ENCODE measurements around the gene CNTNAP2.
"Not testable (repeated sequence)": the region's sequence is repeated elsewhere in the genome, so short reads cannot be mapped to it uniquely, and the experiment has no call there.

CNTNAP2 gene

DNA sequence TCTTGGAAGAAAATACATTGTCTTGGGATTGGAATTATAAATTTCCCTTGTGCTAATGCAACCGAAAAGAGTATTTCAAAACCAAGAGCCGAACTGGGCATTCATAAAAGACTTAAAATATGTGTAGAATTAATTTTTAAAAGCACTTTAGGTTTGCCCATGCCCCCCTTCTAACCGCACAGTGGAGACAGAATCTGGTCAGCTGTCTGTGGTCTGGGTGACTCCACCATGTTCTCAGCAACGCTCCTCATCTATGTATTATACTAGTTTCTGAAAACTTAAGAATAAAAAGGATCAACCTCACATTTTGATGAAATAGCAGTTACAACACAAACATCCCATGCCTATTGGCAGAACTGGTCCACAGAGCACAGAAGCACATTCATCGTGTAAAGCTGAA is 2281.4 kb downstream of the CNTNAP2 start:
- DNase-seq (ENCODE audit: low spot score): no peak

DNA sequence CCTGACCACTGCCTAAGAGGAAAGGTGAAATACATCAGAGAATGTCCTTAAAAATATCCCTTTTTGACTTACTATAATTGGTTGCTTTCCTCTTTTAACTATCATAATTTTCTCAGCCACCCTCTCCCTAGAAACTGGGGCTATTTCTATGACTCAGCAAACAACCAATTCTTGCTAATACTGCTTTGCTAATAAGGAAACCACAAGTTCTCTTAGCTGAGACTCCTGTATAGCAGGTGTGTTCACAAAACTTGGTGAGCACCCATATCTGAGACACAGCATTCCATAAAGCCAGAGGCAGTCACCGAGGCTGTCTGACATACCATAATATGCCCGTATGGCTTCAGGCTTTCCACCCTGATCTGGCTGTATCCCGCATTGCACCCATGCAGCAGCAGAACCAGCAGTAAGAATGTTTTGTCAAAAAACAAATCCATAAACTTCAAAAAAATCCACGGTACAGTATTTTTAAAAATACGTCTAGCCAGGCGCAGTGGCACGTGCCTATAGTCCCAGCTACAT is 2282.3 kb downstream of the CNTNAP2 start:
- no peak for DNase-seq (ENCODE audit: low spot score)

DNA sequence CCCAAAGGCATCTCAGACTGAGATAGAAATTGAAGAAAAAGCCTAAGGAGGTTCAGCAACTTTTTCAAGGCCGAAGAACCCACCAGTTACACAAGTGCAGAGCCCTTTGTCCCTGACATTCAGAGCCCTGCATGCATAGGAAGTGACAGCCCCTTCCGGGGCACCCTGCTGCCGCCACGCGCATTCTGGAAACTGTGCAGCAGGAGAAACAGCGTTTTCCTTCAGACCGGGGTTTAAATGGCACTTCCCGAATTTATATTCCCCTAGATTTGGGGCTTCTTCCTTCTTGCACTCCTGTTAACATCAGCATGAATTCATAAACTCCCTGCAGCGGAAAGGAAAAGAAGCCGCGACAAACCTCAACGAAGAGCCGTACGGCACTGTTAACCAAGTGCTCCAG is 2283.5 kb downstream of the CNTNAP2 start:
- no peak for DNase-seq (ENCODE audit: low spot score)

DNA sequence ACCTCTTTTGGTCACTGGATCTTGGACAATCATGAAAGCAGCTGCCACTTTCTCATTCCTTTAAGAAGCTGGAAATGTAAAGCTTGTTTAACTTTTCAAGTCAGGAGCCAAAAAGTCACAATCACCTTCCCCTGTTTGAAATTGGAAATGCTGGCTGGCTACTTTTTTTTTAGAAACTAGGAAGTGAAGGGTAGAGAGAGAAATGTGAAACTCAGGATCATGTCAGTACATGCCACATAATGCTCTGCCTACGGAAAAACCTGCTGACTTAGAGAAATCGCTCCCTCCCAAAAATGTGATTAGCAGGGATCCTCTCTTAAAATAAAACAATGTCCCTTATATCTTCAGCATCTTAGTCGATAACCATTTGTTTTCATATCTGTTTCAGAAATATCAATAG is 2285.6 kb downstream of the CNTNAP2 start:
- no peak for DNase-seq (ENCODE audit: low spot score)

DNA sequence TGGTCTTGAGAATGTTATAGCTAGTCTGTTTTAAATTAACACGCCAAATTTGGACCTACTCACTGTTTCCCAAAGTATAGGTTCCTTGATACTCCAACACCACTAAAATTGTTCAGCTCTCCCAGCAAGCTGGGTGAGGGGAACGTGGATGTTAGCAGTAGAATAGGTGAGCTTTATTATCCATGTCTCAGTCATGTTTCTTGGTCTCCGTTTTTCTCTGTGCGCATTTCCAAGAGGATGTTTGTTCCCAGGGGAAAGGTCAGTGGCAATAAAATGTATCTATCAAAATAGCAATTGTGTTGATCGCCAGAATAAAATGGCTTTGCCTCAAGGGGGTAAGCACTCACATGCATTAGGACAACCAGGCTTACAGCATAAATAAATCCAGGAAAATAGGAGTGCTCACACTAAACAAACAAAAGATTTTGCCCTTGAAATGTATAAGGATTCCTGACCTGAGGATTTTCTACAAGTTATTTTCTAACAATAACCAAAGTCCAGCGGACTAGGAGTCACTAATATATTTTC is 2286.9 kb downstream of the CNTNAP2 start:
- DNase-seq (ENCODE audit: low spot score): no peak

DNA sequence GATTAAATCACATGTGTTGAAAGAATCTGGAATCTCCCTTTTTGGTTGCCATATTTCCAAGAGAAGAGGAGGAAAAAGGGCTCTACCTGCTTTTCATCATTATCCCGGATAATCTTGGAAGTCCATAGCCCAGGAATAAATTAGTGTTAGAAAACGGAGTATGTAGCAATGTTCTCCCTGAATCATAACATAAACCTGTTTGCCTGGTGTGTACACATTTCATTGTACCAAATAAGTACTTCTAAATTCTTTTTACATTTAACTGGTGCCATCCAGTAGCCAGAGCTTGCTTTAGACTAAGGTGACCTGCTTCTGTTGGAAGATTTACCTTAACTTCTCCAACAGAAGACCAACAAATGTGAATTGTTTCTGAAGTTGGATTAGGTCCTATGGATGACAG is 2291.7 kb downstream of the CNTNAP2 start:
- DNase-seq (ENCODE audit: low spot score): no peak

DNA sequence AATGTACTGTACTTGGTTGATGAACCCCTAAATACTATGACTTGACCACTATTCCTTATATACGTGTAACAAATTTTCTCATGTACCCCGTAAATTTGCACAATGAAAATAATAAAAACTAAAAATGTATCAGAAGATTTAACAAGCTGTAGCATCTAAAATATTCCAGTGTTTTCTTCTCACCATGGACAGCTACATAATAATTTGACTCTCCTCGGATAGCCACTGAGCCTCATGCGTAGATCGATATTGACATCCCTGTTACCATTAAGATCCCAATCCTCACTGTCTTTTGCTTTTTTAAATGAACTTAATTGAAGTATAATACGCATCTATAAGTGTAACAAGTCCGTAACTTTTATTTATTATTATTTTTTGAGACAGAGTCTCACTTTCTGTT is 2294.3 kb downstream of the CNTNAP2 start:
- DNase-seq (ENCODE audit: low spot score): no peak

DNA sequence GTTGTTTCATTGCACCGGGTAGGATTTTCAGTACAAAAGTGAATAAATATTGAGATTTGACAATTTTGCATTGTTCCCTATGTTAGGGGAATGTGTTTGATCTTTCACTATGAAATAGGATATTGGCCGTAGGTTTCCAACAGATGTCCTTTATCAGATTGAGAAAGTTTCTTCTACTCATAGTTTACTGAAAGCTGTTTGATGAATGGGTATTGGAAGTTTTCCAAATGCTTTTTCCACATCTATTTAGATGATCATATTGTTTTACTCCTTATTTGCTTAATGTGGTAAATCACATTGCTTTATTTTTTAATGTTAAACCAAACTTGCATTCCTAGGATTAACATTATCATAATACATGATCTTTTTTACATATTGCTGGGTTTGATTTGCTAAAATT is 2296.1 kb downstream of the CNTNAP2 start:
- no peak for DNase-seq (ENCODE audit: low spot score)

DNA sequence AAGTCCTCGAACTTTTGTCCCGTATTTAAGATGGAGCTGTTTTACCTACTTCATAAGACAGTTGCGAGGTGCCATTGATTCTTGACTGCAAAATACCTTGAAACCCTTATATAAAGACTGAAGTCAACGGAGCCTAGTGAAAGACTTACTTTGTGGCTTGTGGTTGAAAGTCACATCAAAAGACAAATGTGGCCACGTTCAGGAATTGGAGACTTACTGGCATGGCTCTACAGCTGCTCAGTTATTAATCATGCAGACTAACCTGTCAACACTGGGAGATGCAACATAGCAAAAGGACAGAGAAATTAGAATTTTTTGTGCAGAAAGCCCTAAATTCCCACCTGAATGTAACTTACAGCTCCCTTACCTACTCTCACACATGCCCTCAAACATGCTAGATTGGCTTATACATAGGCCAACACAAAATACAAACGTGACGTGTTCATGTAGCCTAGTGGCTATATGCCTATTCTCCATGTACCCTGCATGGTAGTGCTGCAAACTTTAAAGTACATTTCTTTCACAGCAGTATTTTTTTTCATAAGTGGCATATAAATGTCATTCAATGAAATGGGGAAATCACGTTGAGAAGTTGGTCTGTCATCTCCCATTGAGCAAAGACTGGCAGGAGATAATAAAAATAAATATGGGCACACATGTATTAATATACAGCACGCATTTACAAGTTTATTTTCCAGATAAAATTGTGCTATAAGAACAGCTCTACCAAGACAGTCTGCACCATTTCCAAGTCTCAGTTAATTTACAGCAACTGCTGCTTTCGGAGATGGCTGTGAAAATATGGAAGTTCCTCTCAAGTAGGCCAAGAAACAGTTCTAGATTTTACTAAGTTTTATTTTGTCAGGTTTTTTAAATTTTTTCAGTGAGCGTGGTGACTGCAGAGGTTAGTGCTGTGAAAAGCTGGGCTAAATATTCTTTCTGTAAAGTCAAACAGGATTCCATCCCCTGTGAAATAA is 2303.5 kb downstream of the CNTNAP2 start:
- no peak for DNase-seq (ENCODE audit: low spot score)

DNA sequence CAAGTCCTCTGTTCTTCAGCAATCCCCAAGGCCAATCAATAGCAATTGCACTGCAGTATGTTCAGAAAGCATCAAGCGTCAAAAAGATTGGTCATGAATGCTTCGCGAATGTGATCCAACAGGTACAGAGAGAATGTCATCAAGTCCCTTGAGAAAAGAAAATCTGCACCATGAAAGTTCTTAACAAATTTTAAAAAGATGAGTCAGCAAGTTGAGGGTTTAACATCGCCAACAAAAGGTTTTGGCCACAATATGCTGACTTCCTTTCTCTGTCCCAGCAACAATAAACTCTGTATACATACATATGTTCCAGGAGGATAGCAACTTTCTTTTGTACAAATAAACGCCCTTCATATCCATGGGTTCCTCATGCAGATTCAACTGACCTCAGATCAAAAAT is 2305.4 kb downstream of the CNTNAP2 start:
- DNase-seq (ENCODE audit: low spot score): no peak

DNA sequence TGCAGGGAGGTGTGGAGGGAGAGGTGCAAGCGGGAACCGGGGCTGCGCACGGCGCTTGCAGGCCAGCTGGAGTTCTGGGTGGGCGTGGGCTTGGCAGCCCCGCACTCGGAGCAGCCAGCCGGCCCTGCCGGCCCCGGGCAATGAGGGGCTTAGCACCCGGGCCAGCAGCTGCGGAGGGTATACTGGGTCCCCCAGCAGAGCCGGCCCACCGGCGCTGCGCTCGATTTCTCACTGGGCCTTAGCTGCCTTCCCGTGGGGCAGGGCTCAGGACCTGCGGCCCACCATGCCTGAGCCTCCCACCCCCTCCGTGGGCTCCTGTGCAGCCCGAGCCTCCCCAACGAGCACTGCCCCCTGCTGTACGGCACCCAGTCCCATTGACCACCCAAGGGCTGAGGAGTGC is 2309.8 kb downstream of the CNTNAP2 start:
- not testable (repeated sequence) for DNase-seq (ENCODE audit: low spot score)

DNA sequence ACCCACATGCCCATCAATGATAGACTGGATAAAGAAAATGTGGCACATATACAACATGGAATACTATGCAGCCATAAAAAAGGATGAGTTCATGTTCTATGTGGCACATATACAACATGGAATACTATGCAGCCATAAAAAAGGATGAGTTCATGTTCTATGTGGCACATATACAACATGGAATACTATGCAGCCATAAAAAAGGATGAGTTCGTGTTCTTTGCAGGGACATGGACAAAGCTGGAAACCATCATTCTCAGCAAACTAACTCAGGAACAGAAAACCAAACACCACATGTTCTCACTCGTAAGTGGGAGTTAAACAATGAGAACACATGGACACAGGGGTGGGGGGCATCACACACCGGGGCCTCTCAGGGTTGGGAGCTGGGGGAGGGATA is 2314.1 kb downstream of the CNTNAP2 start:
- DNase-seq (ENCODE audit: low spot score): not testable (repeated sequence)

DNA sequence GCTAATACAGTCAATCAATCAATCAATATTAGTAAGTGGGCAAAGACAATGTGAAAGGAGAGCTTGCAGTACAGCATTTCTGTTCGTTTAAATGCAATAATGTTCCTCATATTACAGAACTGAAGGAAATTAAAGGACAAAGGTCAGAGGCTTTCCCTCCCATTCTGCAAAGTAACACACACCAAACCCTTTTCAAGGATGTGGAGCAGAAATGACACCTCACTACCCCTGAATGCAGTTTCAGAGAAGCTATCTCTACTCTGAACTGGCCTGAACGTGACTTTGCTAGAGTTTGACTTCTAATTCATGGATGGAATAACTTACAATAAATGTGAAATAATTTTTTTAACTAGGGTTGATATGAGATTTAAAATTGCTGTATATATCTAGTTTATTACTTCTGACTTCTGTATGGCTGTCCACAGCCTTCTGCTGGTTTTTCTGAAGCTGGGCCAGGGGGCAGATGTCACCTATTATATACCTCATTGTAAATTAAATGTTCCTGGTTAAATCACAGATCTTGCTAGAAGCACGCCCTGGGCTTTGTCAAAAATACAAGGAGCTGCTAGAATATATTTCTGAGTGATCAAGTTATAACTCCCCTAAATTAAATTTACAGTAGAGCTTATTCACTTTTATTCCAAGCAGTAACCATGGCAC is 2317.1 kb downstream of the CNTNAP2 start:
- DNase-seq (ENCODE audit: low spot score): no peak

DNA sequence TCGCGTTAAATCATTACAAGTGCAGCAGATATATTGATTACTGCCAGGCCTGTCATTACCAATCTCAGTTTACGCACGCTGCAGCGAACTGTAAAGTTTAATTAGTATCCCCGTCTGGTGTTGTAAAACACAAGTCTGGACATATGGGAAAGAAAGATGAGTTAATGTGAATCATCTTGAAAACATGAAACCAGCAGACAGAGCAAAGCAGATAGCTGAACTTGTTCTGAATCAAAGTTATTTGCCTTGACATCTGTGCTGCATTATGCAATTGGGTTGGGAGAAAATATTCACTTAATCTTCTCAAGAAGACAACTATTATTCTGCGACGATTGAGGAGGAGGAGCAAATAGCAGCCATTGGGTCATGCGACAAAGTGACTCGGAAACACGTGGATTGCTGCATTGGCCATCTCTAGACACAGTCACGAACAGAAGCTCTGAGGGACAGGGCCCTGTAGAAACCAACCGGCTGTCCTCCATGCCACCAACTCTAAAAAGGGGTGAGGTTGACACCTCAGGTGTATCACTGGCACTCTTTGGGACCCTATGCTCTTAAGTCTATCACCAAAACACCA is 2317.7 kb downstream of the CNTNAP2 start:
- DNase-seq (ENCODE audit: low spot score): no peak

DNA sequence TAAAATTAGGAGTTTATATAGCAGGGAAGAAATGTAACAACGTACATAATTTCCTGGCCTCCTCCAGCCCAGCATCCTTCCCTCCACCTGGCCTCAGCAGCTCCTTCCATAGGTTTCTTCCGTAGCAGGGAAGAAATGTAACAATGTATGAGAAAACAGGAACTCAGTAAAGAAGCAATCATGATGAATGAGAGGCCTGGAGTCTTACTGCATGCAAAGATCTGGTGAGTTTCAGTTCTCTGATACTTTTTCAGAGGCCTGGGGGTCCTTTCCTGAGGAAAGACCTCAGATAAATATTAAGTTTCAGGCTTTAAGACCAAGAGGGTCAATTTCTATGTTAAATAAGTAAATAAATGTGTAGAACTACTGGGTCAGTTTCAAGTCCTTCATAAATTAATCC is 2318.3 kb downstream of the CNTNAP2 start:
- no peak for DNase-seq (ENCODE audit: low spot score)

DNA sequence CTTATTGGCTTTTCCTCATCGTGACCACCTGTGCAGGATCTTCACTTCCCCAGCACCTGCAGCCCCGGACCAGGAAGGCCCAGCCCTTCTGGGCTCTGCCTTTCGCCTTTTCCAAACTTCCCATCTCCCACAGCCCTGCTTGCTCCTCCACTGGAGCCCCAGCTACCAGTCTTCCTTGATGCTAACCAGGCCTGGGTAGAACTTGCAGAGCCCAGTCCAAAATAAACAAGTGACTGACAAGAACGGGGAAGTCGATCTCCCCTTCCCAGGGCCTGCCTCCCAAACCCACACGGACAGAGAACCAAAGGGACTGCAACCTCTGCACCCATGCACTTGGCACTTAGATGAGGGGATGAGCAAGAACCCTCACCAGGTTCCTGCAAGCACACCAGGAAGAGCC is 2319.1 kb downstream of the CNTNAP2 start:
- no peak for DNase-seq (ENCODE audit: low spot score)

DNA sequence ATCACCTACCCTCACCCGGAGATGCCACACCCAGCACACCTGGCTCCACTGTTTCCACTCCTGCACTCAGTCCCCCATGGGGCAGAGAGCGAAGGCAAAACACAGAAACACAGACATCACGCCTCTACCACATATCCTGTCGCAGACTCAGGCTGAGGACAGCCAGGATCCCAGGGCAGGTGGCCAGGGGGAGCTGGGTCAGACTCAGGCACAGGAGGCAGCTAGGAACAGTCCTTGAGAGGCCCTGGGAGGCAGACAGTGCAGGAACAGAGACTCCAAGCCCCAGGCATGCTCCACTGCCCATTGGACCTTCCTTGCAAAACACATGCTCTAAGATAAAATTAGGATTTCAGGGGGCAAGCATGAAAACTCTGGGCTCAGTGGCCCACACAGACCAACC is 2319.5 kb downstream of the CNTNAP2 start:
- DNase-seq (ENCODE audit: low spot score): no peak

DNA sequence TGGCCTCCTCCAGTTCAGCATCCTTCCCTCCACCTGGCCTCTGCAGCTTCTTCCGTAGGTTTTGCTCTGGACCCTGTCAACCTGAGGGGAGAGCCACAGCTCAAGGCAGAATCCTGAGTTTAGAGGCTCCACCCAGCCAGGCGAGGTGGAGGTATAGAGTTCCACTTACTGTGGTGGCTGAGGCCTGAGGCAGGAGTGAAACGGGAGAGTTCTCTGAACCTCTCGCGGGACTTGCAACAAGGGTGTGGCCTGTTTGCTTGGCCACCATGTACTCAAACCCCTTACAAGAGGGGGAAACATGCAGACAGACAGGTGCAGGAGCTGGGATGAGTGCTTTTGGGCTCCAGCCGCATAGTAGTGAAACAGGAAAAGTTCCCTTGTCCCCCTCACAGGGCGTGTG is 2320.0 kb downstream of the CNTNAP2 start:
- DNase-seq (ENCODE audit: low spot score): no peak

DNA sequence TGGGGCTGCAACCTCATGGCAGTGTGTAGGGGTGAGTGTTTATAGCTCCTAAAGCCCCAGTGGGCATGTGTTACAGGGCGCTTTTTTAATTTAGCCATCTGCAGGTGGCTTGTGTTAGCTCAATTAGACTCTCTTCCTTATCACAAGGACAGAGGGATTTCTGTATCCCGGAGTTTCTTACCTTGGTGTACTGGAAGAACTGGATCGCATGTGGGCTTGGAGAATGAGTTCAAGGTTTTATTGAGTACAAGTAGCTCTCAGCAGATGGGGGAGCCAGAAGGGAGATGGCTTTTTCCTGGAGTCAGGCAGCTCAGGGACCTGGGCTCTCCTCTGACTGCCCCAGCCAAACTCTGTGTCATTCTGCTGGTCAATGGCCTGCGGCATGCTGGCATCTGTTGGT is 2320.4 kb downstream of the CNTNAP2 start:
- no peak for DNase-seq (ENCODE audit: low spot score)

DNA sequence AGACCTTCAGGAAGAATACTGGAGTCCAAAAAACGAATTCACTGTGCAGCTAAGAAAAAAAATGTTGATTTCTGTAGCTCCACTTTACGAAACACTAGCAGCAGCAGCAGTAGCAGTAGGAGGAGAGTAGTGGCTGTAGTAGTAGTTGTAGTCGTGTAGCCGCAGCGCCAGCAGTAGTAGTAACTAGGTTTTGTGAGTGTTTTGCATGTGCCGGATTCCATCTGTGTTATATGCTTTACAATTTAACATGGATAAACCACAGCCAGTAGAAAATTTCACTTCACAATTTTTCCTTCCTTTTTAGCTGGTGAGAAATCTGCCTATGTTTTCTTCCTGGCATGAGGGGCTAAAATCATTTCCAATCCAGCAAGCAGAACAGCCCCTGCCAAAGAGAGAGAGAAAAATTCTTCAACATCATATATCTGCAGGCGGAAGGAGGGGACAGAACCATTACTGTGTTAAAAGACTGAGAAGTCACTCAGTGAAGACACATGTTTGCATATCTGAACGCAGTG is 2325.6 kb downstream of the CNTNAP2 start:
- DNase-seq (ENCODE audit: low spot score): no peak

DNA sequence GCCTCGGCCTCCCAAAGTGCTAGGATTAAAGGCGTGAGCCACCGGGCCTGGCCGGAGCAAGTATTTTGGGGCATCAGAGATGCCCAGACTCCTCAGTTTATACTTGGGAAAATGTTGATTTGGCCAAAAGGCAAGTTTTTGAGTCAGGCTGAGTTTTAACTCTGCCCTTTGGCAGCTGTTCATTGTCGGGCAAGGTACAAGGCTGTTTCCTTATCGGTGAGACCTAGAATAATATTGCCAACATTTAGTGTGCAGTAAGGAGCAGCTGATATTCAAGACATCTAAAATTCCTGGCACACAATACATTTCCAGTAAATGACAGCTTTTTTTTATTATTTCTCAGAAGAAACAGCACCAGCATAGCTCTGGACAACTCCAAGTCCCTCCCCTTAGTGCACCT is 2326.3 kb downstream of the CNTNAP2 start:
- no peak for DNase-seq (ENCODE audit: low spot score)

DNA sequence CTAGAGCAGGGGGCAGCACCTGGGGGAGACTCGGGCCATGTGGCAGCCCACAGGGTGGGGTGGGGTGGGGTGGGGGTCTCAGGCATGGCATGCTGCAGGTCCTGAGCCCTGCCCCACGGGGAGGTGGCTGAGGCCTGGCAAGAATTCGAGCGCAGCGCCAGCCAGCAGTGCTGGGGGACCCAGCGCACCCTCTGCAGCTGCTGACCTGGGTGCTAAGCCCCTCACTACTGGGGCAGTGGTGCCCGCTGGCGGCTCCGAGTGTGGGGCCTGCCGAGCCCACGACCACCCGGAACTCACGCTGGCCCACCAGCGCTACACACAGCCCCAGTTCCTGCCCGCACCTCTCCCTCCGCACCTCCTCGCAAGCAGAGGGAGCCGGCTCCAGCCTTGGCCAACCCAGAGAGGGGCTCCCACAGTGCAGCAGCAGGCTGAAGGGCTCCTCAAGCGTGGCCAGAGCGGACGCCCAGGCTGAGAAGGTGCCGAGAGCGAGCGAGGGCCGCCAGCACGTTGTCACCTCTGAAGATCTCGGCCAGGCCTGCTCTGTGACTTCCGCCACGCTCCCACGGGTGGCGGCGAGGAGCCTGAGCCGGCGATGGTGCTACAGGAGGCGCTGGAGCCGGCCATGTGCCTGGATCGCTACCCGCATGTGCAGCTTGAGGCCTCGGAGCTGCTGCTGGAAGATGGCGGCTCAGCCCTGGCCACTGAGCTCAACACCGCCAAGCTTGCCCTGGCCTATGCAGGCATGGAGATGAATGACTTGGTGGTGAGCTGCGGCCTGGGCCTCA is 2328.9 kb downstream of the CNTNAP2 start:
- no peak for DNase-seq (ENCODE audit: low spot score)
